COR-L47 (cell line): ENCODE measurements around the gene NLGN4Y.

Source experiments
- DNase-seq: peaks from one replicate; lab custom pipeline; 2025; lab: John Stamatoyannopoulos, UW

NLGN4Y gene

DNA sequence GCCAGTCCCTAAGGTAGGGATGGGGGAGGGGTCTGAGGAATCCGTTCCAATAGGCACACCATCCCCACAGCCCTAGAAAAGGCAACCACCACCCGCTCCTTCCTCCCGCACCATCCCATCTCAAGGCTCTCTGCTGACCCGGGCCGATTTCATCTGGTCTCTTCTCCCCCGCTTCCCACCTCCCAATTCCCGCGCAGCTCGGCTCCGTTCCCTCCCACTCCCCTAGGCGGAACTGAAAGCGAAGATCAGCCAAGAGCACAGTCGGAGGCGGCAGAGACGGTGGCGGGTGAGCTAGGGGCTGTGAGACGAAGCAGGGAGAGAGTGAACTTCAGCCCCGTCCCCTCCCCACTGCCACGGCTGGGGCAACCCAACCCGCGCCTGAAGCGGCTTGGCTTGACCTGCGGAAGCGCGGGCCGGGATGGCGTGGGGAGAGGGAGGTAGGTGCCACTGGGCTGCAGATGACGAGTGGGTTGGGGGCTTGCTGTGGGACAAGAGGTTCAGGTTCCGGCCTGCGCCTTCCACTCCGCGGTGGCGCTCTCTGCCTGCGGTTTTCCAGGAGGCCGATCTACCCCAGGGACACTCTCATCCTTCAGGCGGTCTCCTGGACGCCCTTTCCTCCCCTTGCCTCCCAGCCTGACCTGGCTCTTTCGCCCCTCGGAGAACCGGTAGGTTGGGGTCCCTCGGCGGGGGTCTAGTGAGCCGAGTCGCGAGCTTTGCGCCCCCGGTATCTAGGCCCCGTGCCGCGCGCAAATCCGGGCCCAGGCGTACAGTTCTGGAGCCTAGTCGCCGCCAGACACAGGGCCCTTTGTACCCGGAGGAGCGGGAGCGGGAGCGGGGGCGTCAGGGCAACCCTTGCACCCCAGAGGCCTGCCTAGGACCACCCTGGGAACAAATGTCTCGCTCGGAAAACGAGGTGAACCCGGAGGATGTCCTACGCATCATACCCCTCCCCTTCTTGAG lies at the start of gene NLGN4Y:
TSS of gene NLGN4Y (plus strand) at position 258 of the 960 bp plus-strand sequence. CDS start 97,591 bp downstream, outside the sequence.
- no peak for DNase-seq

DNA sequence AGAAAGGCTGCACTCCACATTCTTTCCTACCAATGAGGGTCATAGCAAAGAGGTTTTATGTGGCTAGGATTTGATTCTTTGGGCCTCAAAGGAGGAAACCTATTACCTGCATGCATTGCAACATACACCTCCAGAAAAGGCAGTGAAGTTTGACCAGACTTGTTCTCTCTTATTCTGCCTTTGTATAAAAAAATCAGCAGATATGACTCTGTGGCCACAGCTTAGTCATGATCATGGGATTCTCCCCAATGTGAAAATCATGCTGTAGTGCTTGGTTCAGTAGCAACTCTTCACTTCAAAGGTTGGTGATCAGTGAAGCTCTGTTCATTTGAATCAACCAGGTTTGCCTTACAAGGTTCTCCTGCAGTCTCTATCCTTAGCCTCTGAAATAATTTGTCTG lies 38.4 kb upstream of the NLGN4Y start:
- DNase-seq, result no peak

GRCh38 chrY:14490226-14490625 lies 34.1 kb upstream of the NLGN4Y start:
- DNase-seq, result no peak

- DNase-seq, result no peak
Observed at GRCh38 chrY:14498071-14498470, 26.3 kb upstream of the NLGN4Y start.

DNA sequence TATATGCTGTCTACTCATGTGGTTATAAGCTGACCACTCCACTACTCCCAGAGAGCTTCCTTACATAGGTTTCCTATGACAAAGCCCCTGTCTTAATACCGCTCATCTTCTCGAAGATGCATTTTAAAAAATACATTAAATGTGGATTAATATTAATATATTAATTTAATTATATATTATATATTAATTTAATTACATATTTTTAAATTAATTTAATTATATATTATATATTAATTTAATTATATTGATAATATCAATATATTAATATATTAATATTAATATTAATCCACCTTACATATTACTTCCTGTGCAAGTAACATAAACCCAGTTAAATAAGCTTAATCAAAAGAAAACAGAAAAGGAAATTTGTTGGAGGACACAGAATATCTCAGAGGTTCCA lies 19.7 kb upstream of the NLGN4Y start:
- DNase-seq, result no peak

- no peak for DNase-seq
Observed at GRCh38 chrY:14522379-14522950, 1.9 kb upstream of the NLGN4Y start.

DNA sequence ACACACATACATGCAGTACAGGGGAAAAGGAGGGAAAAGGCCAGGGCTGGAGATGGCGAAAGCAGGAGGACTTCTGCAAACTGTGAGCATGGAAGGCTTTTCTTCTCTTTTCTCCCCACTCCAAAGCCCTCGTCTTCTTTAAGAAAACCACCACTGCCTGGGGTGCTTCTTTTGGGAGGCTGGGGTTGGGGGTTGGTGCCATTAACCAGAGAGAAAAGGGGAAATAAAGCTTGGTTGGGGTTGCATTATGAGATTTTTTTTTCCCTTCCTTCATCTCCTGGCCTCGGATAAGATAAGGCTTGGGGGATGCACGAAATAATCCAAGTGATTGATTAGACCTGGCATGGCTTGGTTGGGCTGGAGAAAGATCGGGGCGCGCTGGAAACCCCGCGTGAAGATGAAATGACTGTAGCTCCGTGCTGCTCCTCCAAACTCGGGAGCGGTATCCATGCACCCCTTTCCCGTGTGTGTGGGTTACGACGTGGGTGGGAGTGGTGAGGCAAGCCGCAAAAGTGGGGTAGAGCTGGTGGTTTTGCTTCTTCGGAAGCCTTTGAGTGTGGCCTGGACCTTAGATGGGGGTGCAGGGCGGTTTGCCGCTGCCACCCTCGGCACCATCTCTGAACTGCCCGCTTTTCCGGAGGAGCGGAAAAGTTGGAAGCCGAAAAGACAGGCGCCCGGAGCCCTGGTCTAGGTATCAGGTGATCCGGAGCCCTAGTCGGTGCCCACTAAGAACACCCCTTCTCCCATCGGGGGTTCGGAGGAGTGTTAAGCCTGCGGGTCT lies 648 bp upstream of the NLGN4Y start:
- no peak for DNase-seq

- DNase-seq, result no peak
Observed at GRCh38 chrY:14525315-14525714, 986 bp downstream of the NLGN4Y start.

GRCh38 chrY:14528361-14528760 lies 4.0 kb downstream of the NLGN4Y start:
- DNase-seq, result no peak

GRCh38 chrY:14536703-14537102 lies 12.4 kb downstream of the NLGN4Y start:
- DNase-seq, result no peak

DNA sequence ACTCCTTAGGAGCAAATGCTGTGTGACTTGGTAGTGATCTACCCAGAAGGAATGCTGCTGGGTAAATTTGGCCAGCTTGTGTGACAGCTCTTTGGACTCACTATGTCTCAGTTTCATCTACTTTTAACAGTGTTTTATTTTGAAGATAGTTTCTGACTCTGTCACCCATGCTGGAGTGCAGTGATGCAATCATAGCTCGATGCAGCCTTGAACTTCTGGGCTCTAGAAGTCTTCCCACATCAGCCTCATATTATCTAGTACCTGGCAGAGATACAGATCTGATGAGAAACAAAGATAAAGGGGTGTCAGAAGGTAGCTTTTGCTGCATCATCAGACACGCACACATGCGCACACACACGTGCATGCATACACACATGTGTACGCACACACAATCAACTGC lies 19.2 kb downstream of the NLGN4Y start:
- no peak for DNase-seq

DNA sequence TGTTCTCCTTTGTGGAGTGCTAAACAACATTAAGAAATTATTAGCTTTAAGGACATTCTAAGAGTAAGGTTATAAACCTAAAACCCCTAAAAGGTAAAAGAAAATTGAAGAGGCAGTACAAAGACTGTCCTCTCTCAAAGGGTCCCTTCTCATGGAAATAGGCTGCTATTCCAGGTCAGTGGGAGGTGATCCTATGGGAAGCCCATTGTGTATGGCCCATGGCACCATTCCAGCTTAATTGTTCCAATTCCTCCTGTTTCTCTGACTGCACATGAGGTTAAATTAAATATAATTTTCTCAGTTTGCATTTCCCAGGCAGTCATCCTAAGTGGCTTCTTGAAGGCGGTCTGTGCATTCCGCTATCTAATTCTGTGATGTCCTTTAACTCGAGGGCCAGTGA lies 57.0 kb downstream of the NLGN4Y start:
- DNase-seq, result no peak

DNA sequence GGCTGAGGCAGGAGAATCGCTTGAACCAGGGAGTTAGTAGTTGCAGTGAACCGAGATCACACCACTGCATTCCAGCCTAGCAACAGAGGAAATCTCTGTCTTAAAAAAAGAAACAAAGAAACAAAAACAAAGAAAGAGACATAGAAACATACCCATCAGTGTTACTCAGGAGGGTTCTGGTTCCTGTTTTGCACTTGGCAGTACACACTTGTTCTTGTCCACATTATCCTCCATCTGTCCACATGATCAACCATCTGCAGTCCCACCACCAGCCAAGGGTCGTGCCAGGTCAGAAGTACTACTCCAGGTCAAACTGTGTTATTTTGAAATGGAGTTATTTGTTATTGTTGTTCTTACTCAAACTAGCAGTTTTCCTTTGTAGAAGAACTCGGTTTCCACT lies 62.4 kb downstream of the NLGN4Y start:
- DNase-seq, result no peak

GRCh38 chrY:14601372-14601771 lies 77.0 kb downstream of the NLGN4Y start:
- no peak for DNase-seq

DNA sequence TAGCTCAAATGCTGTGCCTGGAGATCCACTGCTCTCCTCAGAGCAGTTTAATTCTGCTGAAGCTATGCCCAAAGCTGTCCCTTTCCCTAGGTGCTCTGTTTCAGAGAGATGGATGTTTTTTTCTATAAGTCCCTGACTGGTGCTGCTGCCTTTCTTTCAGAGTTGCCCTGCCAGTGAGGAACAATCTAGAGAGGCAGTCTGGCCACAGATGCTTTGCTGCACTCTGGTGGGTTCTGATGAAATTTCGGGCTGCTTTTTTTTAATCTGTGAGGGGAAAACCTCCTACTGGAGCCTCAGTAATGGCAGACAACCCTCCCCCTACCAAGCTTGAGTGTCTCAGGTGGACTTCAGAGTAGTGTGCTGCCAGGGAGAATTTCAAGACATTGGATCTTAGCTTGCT lies 93.3 kb downstream of the NLGN4Y start:
- DNase-seq, result no peak

GRCh38 chrY:14618513-14618912 lies 94.2 kb downstream of the NLGN4Y start:
- no peak for DNase-seq

DNA sequence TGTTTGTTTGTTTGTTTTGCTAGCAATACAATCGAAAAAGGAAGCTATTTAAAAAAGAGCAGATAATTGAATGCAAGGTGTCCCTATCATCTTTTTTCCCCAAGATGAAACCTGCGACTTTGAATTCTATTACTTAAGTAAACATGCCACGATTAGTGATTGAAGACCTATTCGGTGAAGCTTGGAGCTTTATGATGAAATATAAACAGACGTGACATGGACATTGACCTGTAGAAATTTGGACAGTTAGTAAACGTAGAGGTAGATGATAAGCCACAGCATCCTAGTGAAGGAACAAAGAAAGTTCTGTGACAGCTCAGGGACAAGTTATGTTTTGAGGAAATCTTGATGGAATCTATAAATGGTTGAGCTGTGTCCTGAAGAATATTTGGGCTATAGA lies 103.9 kb downstream of the NLGN4Y start:
- DNase-seq, result no peak

DNA sequence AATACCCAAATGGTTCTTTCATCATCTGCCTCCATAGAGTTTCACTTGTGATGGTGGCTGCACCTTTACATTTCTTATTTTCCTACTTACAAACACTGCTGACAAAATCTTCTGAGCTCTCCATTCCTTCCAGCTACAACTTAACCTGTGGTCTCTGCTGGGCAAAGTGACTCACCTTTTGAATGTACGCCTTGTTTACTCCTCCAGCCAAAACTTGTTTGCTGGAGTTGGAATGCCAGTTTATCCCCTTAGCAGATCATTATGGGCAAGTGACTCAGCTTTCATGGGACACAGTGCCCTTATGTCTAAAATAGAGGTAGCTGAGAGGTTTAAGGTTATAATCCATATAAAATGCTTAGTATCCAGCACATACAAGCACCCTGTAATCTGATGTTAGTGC lies 107.3 kb downstream of the NLGN4Y start:
- no peak for DNase-seq

DNA sequence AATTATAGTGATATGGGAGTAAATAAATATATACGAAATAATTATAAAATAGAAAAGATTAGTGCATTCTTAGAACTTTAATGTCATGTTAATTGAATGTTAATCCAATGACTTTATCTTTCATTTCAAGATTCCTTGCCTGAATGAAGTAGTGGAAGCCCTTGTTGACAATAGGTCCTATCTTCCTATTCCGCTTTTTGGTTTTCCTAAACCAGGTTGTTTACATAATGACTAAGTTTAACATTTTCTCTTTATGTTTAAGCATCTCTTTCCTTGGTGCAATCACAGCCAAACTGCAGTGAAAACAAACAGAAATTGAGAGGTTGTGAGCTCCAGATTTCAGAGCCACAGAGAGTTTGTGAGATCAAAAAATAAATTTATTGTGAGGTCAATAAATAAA lies 109.4 kb downstream of the NLGN4Y start:
- DNase-seq, result no peak

DNA sequence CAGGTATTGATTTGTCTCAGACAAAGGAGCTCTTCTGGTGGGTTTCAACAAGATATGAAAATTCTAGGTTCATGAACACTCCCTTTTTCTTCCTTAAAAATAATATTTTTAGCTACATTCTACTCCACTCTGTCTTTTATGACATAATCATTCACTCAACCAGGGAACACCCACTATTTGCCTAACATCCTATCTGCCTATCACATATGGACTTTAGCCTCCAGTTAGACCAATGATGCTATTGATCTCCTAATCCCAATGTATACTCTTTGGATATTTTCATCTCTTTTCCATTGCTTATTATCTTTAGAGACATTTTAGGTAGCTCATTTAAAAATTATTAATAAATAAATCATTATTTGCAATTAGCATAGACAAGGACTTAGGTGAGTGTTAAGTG lies 110.6 kb downstream of the NLGN4Y start:
- DNase-seq, result no peak

DNA sequence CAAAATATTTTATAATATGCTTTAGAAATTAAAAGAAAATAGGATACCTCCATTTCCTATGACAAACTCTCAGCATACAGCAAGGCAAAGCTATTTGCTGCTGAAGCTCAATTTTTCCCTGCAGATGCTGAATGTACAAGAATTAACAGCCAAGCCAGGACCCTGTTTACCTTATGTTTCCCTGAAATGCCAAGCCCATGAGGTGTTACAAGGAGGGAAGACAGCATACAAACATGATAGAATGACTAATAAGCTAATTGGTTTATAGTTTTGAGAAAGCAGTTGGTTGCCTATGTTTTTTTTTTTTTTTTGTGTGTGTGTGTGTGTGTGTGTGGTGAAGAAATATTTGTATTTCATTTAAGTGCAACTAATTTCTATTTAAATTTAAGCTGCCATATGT lies 113.2 kb downstream of the NLGN4Y start:
- DNase-seq, result no peak

DNA sequence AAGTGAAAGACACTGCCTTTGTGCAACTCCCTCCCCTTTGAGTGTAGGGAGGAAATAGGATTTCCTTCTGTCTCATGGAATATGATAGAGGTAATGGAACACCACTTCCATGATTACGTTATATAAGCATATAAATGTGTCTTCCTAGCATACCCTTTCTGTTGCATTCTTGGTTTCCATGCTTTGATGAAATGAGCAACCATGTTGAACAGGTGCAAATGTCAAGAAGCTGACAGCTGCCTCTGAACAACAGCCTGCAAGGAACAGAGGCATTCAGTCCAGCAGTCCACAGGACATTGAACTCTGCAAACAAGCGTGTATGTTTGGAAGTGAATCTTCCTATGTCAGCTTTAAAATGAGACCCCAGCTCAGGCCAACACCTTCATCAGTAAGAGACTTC lies 117.5 kb downstream of the NLGN4Y start:
- DNase-seq, result no peak
